AML-193 (cell line): ENCODE data around the gene PRKN.

Experiments used
- DNase-seq, 2 experiments: peaks; one replicate each; lab custom pipeline; 2025; lab: John Stamatoyannopoulos, UW

The PRKN gene

DNA sequence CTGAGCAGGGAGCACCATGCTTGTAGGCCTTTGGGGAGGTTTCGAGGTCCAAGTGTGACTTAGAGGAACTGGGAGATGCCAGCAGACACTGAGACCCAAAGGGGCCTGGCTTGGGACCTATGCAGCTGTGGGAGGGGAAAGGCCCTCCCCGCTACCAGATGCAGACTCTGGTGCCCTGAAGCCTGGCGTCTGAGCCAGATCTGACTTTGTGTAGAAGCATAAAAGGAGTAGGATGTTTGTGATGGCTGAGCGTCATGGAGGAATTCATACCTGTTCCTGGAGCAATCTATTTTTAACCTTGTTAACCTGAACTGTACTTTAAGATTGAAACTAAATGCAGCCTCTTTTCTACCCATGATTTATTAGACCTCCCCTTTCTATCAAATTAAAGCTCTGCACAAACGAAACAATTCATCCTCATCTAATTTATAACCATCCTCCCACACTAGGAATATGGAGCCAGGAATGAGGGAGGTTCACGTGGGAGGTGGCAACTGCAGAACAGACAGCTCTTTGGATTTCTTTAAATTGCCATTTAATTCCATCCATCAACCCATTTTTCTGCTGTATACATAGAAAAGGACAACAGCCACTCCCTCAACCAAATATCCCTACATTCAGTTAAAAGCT lies 1281.2 kb downstream of the PRKN start:
- DNase-seq, result no peak

DNA sequence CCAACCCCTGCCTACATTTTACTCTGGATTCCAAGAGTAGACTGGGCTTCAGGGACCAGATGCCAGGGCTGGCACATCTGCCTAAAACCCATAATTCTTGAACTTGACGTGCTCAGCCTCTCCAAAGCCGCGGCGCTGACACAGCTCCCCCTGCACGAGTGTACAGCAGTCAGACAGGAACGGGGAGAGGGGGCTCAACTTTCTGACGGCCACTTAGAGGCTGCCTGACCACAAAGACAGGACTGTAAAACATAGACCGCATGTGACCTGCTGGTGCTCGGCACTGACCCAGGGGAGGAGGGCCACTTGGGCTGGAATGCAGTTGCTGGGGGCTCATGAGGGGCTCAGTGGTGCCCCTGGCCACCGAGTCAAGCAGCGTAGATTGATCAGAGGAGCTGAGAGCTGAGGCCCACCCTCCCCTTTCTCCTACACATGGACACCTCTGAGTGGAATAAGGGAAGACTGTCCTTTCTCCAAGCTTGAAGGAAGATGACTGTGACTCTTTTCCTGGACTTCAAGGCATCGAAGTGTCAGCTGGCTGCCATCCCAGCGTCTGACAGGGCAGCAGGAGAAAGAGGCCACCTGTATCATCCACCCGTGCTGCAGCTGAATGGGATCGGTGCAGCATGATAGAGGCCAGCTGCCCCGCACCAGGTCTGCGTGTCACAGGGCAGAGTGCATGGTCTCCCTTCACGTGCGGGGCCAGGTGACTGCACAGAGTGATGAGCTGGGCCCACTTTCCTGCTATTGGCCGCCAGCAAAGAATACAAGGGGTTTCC lies 1282.4 kb downstream of the PRKN start:
- DNase-seq, result no peak

DNA sequence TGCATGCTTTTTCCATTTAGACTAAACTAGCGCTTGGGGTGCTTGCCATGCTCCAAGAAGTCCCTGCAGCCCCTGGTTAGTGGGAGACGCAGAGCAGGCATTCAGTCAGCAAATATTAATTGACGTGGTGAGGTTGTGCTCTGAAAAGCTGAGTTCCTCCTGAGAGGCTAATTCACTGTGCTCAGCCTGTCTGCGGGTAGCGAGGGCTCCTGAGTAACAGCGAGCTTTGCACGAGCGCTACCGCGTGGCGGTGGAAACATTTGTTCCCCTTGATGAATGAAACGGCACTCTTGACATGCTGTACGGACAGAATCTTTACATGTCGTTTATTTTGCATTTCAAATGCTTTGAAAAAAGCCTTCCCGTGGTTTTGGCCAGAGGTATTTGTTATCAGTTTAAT lies 1283.1 kb downstream of the PRKN start:
- DNase-seq, result no peak

DNA sequence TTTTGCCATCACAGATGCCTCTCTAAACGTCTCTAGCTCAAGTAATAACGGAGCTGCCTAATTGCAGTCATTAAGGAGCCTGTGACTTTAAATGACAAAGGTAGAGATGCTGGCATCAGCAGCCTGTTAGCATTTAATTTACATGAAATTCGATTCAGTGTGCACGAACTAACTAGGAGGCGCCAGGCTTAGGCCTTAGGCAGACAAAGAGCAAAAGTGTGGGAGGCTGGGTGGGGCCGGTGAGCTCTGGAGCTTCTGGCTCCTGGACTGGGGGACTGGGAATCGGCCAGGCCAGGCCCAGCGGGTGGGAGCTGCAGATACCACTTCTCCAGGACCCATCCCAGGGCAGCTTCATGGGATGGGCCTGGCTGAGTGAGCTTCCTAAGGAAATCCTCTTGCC lies 1283.7 kb downstream of the PRKN start:
- DNase-seq, result no peak

DNA sequence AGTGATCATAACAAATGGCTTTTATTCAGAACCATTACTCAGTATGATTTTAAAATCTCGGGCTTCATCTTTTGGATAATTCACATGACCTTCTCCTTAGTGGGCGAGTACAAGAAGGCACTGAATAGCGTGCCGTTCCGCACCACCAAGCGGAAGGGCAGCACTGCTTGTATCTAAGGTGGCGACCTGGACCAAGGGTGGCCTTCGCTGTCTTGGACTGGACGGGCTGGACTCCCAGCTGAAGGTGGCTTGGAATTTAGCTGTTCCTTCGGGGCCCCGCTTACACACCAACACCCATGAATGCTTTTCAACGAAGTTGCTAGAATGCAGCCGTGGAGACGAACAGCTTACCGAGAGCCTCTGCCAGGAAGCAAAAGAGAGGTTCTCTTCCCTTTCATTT lies 1285.1 kb downstream of the PRKN start:
- DNase-seq, result no peak

DNA sequence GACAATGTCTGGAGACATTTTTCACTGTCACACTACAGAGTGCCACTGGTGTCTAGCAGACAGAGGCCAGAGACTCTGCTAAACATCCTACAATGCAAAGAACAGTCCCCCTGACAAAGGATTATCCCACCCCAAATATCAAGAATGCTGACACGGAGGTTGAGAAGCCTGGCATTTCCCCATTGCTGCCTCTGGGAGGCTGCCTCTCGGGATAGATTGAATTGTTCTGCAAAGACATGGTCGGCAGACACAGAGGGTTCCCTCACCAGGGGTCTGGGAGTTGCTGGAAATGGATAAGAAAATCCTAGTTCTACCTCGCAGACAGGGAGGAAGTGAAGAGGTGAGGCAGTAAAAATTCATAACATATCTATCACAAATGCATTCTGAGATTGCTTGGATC lies 1287.3 kb downstream of the PRKN start:
- DNase-seq, result no peak

DNA sequence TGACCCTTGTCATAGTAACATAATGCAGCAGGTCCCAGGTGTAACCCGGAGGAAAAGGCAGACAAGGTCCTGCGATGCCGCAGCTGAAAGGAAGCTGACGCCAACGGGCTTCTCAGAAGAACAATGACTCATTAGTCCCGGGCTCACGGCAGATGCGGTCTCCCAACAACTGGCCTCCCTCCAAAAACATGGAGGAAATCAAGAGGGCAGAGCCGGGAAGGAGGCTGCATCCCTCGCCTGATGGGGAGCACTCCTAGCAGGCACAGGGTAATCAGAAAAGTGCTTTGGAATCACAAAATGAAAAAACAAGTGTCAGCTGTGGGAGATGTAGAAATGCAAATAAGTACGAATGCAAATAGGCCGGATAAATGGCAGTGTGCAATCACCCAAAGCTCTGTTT lies 1288.5 kb downstream of the PRKN start:
- no peak for DNase-seq

DNA sequence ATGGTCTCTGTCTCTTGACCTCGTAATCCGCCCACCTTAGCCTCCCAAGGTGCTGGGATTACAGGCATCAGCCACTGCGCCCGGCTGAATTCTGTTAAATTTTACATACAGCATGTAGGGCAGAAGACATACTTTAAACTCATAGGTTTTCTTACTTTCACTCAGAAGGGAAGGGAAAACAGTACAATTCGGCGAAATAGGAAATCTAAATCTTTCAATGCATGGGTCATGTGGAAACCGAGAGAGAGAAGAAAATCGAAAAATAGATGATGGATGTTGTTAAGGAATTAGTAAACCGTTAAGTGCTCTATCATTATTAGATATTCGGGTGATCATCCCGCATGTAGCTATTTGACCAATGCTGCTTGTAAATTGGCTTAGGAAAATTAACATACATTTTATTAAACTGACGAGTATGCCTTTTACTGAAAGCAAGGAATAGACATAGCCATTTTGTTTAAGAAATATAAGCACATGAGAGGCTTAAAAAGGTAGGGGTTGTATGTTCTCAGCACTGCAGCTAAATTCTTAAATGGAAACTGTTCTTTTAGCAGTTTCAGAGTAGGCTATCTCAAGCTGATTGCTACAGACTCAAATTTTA lies 1289.0 kb downstream of the PRKN start:
- no peak for DNase-seq

DNA sequence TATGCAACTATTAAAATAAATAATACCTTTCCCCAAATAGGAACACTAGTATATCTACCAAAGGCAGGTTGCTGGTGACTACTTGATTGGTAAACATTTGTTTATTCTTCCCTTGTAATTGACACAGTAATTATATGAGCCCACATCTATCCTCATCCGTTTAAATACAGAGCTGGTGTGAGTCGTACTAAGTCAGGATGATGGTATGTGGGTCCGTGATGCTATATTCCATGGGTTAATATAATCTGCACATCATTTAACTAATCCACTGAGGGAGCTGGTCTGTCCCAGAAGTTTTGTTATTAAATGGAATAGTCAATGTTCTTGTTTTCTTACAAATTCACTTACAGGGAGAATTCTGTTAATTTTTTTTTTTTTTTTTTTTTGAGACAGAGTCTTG lies 1289.7 kb downstream of the PRKN start:
- no peak for DNase-seq

DNA sequence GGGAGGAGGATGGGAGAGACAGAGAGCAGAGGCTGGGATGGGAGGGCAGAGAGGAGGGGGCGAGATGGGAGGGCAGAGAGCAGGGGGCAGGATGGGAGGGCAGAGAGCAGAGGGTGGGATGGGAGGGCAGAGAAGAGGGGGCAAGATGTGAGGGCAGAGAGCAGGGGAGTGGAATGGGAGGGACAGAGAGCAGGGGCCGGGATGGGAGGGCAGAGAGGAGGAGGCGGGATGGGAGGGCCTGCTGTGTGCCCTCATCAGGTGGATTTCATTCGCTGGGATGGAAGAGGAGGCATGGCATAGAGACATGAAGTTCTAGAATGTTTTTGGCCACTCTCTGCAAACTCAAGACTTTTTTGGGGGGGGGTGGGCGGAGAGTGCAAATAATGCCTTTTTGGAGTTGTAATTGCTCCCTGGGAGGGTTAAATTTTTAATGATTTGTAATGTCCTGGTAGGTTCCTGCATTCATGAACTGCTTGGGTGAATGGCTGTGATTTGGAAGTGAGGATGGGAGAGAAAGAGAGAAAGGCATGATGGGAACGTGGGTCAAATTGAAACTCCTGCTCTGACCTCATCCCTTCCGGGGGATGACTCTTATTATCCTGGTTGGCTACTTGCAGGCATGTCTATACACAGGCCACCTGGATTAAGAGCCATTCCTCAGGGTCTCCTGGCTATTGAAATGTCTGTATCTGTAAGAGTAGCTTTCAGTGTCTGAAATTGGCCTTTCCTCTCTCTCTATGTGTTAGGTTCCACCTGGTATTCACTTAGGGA lies 1291.3 kb downstream of the PRKN start:
- no peak for DNase-seq

DNA sequence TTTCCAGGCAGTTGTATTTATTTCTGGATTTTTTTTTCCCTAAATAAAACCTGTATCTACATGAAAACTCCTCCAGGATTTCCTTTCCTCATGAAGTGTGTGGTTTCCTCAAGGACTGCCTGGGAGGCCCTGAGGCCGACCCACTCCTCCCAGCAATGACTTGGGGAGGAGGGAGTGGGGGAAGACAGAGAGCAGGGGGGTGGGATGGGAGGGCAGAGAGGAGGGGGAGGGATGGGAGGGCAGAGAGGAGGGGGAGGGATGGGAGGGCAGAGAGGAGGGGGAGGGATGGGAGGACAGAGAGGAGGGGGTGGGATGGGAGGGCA lies 1291.9 kb downstream of the PRKN start:
- DNase-seq, result no peak

DNA sequence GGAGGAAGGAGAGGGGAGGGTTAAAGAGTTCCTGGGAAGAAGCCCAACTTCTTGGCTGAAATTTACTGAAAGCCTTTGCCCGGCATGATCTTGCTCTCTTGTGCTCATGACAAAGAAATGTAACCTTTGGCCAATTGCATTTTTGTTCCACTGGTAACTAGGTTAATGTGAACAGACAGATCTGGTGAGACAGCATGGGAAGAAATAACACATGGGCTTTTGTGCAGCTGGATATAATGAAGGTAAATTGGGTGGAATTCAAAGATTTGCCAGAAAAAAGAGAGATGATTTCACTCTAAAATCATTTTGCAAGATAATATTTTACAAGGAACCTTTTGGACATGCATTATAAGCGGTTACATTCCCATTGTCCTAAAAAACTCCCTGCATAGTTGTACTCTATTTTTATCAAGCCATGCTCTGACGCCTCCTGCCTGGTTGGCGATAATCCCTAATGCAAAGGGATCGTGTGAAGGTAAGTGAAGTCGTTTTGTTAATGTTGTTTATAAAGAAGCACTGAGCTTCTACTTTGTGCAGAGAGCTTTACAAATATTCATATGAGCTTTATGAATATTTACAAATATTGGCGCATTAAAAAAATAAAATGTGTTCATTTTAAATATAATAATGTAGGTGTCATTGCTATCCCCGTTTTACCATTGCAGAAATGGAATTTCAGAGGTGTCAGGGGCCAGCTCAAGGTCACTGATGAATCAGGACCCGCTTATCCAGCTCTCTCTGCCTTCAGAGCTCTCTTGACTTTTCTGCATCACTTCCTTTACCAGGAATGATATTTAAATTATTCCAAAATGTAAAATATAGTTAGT lies 1292.4 kb downstream of the PRKN start:
- DNase-seq, result no peak

DNA sequence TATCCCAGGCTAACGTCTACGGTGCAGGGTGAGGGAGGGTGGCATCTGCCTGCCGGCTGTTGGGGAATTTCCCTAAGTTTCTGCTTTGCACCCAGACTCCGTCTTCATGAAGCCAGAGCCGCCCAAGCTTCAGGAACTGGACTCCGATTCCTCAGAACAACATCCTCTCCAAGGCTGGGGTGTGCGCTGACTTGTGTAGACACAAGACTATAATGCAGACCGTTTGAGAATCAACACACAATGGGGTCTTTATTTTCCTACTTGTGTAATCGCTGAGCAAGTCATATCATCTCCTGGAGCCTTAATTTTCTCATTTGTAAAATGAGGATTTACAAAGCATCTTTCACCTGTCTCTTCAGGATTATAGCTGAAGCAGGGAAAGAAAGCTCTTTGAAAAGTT lies 1293.2 kb downstream of the PRKN start:
- no peak for DNase-seq

DNA sequence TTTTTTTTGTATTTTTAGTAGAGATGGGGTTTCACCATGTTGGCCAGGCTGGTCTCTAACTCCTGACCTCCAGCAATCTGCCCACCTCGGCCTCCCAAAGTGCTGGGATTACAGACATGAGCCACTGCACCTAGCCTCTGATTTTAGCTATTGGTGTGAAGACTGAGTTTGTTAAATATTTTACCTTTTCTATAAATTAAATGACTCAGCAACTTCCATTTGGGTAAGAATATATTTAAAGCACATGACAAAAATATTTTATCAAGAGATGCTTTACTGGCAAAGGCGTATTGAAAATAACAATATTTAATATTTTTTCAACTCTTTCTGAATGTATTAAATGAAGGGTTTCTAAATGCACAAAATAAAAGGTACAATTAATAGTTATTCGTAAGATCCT lies 1295.0 kb downstream of the PRKN start:
- no peak for DNase-seq

DNA sequence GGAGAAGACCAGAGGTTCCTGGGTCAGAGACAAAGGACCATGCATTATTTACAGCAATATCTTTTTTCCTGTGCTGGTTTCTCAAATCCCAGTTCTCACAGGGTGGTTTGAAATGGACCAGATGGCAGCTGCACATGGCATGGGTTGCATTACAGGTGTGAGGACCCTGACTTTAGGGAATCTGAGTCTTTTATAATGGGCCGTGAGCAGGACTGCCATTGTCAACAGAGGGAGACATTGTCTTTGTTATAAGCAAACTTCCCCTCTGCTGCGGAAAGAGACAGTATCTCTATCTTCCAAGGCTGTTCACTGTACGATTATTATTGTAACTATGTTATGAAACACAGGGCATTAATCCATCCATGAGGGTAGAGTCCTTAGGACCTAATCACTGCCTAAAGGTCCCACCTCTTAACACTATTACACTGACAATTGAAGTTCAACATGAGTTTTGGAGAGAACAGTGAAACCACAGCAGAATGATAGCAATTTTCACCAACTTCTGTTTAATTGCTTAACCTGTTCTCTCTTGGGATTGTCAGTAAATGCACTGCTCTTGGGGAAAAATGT lies 1297.6 kb downstream of the PRKN start:
- DNase-seq, result no peak

DNA sequence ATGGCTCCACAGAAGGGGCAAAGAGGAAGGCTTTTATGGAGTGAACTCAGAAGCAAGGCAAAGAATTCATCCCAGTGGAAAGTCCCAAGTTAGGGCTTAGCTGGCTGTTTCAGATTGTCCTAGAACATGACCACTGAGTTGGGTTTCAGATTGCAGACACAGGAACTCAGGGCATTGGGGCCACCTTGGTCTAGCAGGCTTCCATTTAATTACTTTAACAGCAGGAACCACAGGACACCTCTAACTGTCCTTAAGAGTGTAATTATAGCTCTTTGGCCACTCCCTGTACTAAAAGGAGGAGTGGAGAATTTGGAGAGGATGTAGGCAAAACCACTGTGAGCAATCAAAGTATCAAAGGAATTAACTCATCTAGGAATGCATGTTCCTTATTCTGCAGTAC lies 1303.1 kb downstream of the PRKN start:
- DNase-seq, result no peak

DNA sequence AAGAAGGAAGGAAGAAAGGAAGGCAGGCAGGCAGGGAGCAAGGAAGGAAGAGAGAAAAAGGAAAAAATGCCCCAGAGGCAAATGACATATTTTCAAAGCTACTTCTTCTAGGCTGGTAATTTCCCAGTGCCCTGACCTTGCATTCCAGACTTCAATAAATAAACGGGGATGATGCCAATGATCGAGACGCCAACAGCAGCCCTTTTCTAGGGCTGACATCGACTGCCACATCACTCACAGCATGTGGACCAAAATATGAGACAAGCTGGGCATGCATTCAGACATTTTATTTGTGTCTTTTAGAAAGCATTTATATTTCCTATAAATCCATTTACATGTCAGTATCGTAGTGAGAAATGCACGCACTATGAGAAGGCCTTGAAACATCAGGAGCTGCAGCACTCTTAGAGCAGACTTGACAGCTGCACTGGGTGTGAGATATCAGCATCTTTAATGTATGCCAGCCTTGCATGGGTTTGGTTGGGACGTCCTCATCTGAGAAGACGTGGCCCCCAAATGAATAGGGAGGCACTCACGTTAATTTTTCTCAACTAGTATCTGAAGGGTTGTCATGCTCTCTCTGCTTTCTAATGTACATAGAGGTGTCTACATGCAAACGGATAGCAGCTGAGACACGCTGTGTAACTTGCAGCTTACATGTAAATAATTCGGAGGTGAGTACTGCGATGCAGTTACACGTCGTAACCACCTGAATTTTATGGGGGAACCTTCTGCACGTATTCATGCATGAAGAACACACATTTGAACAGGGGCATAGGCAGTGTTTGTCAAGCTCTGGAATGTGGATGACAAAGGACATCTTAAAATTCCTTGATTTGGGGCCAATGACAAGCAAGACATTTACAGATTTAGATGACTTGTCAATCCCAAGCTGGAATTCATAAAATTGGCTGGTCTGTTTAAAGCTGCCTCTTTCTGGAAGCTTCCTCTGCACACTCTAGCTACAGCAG lies 1304.6 kb downstream of the PRKN start:
- DNase-seq, result no peak

DNA sequence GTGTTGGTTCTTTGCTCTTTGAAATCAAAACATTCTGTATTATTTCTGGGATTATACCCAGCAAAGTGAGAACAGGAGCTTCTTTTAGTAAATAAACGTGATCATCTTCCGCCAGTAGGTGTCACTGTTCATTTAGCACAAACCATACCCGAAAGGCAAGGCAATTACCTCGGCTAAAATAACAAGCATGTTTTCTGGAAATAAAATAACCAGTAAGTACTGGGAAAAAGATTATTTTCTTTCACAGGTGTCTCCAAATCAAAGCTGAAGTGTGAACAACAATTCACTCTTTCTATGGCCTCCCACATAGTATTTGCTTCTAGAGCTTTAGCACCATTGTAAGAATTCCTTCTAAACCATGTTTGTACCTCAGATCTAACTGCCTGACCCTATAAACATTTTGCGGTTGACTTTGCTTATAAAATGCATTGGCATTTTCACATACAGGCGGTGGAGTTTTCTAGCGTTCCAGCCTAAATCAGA lies 1309.1 kb downstream of the PRKN start:
- DNase-seq, result peak; percentile 49 to 53

DNA sequence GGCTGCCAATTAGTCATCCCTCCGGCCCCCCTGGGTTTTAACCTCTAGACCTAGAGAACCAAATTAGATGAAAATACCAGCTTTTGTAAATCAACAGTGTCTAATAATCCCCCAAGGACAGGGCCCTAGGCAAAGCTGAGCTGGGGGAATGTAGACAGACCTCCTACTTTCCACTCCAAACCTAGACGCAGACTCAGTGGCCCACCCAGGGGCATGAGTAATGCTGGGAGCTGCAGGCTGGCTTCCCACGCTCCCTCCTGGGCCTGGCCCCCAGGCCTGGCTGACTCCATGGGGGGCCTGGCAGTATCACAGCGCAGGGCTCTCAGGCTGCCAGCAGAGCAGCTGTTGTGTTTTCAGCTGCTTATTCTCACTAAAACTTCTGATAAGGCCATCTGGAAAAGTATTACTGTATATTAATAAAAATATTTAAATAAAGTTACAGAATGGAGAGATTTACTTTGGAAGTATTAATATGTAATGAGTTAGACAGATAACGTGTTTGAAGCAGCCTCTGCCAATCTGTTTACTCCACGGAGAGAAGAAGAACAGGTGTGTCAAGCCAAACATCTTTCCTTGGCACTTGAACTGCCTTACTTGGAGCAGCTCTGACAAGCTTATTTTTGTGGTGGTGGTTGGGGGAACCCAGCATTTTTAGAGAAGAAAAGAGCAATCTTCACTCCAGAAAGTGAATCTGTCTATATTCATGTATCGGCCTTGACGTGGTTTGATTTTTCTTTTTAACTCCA lies 1309.7 kb downstream of the PRKN start:
- no peak for DNase-seq
